Measurements from ENCODE around the gene SRCIN1. TPM values are rescaled to one million over a fixed set of nuclear protein-coding genes. Genes with fewer than 3 reads are reported as not detected.

The SRCIN1 gene
- total RNA-seq, 1 donor from 2014 or later = not detected

GRCh38 chr17:38585056-38585917 is 20.5 kb downstream of the SRCIN1 start:
- Histone ChIP-seq H3K4me3 (no peak overlapping the region), H3K9me3 (no peaks in the 10 kb centered on the region), H3K27ac (no peak overlapping the region), H3K36me3 (no peaks in the 10 kb centered on the region), H3K4me1 (peaks cover 0 to 6% of the 10 kb centered on the region in 2 donors), H3K27me3 (no peaks in the 10 kb centered on the region)
- TF ChIP-seq, protein P1, sequence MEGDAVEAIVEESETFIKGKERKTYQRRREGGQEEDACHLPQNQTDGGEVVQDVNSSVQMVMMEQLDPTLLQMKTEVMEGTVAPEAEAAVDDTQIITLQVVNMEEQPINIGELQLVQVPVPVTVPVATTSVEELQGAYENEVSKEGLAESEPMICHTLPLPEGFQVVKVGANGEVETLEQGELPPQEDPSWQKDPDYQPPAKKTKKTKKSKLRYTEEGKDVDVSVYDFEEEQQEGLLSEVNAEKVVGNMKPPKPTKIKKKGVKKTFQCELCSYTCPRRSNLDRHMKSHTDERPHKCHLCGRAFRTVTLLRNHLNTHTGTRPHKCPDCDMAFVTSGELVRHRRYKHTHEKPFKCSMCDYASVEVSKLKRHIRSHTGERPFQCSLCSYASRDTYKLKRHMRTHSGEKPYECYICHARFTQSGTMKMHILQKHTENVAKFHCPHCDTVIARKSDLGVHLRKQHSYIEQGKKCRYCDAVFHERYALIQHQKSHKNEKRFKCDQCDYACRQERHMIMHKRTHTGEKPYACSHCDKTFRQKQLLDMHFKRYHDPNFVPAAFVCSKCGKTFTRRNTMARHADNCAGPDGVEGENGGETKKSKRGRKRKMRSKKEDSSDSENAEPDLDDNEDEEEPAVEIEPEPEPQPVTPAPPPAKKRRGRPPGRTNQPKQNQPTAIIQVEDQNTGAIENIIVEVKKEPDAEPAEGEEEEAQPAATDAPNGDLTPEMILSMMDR (IDR thresholded peaks at IDR 0.05) = no peak
- intact Hi-C loops (cut with DNase I) = no loop called here
- DNase-seq (ENCODE audit: low spot score in 2 of 2) = no peak

- H3K4me3 ChIP-seq = no peak overlapping the region
- intact Hi-C loops (cut with DNase I) = loop anchor here (1.0 to 5.0 kb wide), 2 partner anchors 26 to 162 kb away; no protein-coding TSS in a partner anchor
- H3K36me3 ChIP-seq = no peaks in the 10 kb centered on the region
- peak in 1 of 2 donors; percentile 79 for DNase-seq (ENCODE audit: low spot score in 2 of 2)
- H3K4me1 ChIP-seq = peaks cover 0 to 6% of the 10 kb centered on the region in 2 donors
- TF ChIP-seq, protein P1 (IDR thresholded peaks at IDR 0.05) = peak; percentile 88 to 98 (median 95)
- H3K27ac ChIP-seq = no peak overlapping the region
- H3K9me3 ChIP-seq = no peaks in the 10 kb centered on the region
- peaks cover 5% of the 10 kb centered on the region for H3K27me3 ChIP-seq
These were observed 21.3 kb downstream of the SRCIN1 start for GRCh38 chr17:38584350-38584925.

DNA sequence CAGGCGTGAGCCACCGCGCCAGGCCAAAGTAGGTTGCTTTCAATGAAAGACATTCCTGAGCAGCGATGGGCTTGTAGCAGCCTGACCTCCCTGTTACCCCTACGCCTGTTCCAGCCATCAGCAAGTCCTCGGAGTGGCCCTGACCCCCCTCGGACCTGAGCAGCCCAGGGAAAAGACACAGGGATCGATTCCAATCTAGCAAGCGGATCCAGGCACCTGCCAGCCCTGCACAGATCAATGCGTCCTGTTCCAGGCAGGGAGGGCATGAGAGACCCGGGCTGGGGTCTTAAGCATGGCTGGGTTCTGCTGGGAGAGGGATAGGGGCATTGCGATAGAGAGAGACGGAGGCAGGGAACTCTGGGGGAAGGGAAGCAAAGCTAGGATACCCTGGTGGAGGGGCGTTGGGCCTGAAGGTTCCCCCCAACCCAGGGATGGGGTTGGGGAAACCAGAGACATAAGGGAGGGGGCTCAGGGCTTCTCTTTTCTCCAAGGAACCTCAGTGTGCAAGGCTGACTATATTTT is 21.9 kb downstream of the SRCIN1 start:
- Histone ChIP-seq H3K4me3 (no peak overlapping the region), H3K27ac (no peak overlapping the region), H3K9me3 (no peaks in the 10 kb centered on the region), H3K27me3 (peaks cover 5% of the 10 kb centered on the region), H3K36me3 (no peaks in the 10 kb centered on the region), H3K4me1 (peaks cover 0 to 7% of the 10 kb centered on the region in 2 donors)
- no peak for DNase-seq (ENCODE audit: low spot score in 2 of 2)
- intact Hi-C loops (cut with DNase I) = loop anchor here (1.0 to 5.0 kb wide), 2 partner anchors 26 to 162 kb away; no protein-coding TSS in a partner anchor
- TF ChIP-seq, protein P1 (IDR thresholded peaks at IDR 0.05) = no peak

- Histone ChIP-seq H3K27ac (no peak overlapping the region), H3K27me3 (peaks cover 5% of the 10 kb centered on the region), H3K9me3 (no peaks in the 10 kb centered on the region), H3K4me1 (peaks cover 0 to 14% of the 10 kb centered on the region in 2 donors), H3K36me3 (no peaks in the 10 kb centered on the region), H3K4me3 (no peak overlapping the region)
- TF ChIP-seq, protein P1 (IDR thresholded peaks at IDR 0.05) = no peak
- intact Hi-C loops (cut with DNase I) = loop anchor here (5.0 kb wide), 1 partner anchor 161 kb away; no protein-coding TSS in a partner anchor
- no peak for DNase-seq (ENCODE audit: low spot score in 2 of 2)
These were observed 22.6 kb downstream of the SRCIN1 start for GRCh38 chr17:38583176-38583575.

GRCh38 chr17:38582069-38582468 is 23.7 kb downstream of the SRCIN1 start:
- Histone ChIP-seq H3K9me3 (no peaks in the 10 kb centered on the region), H3K27ac (no peak overlapping the region), H3K36me3 (no peaks in the 10 kb centered on the region), H3K4me1 (peaks cover 0 to 16% of the 10 kb centered on the region in 2 donors), H3K27me3 (peaks cover 5% of the 10 kb centered on the region), H3K4me3 (no peak overlapping the region)
- intact Hi-C loops (cut with DNase I) = loop anchor here (5.0 kb wide), 1 partner anchor 160 kb away; no protein-coding TSS in a partner anchor
- TF ChIP-seq, protein P1 (IDR thresholded peaks at IDR 0.05) = no peak
- DNase-seq (ENCODE audit: low spot score in 2 of 2) = no peak
